GM23248 (cell line): ENCODE results near the gene EFHC1.

Experiments
- EZH2 ChIP-seq: fragments of 200-600 bp; sonication (generic); IDR thresholded peaks from 2 replicates; pipeline ENCODE4 v1.6.1; 2018; ENCODE audit warnings: antibody characterized with exemption, mild to moderate bottlenecking; ENCODE audit not compliant: insufficient read depth, poor library complexity, severe bottlenecking
- EZH2phosphoT487 ChIP-seq: fragments of 200-600 bp; sonication (generic); IDR thresholded peaks from 2 replicates; pipeline ENCODE4 v1.6.1; 2018; ENCODE audit warnings: antibody characterized with exemption, moderate library complexity, mild to moderate bottlenecking, low read depth; ENCODE audit not compliant: insufficient read depth

DNA sequence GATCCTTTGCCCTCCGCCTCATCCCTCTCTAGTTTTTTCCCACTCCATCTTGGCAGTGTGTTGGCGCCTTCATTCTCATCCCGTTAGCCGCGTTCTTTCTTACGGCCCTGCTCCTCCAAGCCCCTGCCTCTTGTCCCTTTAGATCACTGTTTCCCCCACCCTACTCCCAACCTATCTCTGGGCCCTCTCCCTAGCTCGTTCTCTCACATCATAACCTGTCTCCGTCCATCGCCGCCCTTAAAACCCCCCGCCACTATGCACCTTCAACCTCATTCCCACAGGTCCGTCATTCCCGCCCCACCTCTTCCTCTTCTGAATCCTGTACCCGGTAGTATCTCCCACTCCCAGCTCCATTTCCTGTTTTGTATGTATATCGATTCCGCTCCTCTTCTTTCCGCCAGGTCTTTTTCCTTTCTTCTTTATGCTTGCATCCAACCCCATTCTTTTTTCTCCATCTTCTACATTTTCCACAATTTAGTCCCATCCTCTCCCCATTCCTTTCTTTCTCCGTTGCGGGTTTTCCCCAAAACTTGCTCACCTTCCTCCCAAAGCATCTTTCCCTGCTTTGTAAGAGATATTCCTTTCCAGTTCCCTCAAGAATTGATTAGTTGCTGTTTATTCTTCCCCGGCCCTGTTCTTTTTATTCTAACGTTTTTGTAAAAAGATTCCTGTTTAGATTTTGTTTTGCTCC, 671 bp downstream of the EFHC1 start:
- TF ChIP-seq EZH2 (no peak), EZH2phosphoT487 (no peak)
